ENCODE measurements around the gene GRK5.
"Not testable (repeated sequence)": the region's sequence is repeated elsewhere in the genome, so short reads cannot be mapped to it uniquely, and the experiment has no call there.

GRK5 gene

GRCh38 chr10:119270762-119271366 lies 63.5 kb downstream of the GRK5 start:
- Histone ChIP-seq H3K4me3 (peak overlapping the region in 1 of 2 donors; percentile 7), H3K36me3 (no peaks in the 10 kb centered on the region), H3K4me1 (peaks cover 5 to 62% (median 39%) of the 10 kb centered on the region in 4 donors), H3K9me3 (no peaks in the 10 kb centered on the region), H3K27ac (peak overlapping the region; percentile 23 to 53), H3K27me3 (no peaks in the 10 kb centered on the region)
- intact Hi-C loops (cut with DNase I; ENCODE audit: low total_unique reads), result no loop called here
- peak; percentile 72 to 86 for DNase-seq
- no peak for TF ChIP-seq CTCF (IDR thresholded peaks at IDR 0.05)

GRCh38 chr10:119272338-119272734 lies 65.0 kb downstream of the GRK5 start:
- intact Hi-C loops (cut with DNase I; ENCODE audit: low total_unique reads); H3K9me3 ChIP-seq; H3K27me3 ChIP-seq; DNase-seq; H3K4me3 ChIP-seq; H3K36me3 ChIP-seq: not testable (repeated sequence)
- Histone ChIP-seq H3K4me1 (peaks cover 5 to 69% (median 39%) of the 10 kb centered on the region in 4 donors), H3K27ac (peak overlapping the region; percentile 28 to 53)

- Histone ChIP-seq H3K4me3 (no peak overlapping the region), H3K36me3 (no peaks in the 10 kb centered on the region), H3K27ac (peak overlapping the region; percentile 28 to 53), H3K27me3 (no peaks in the 10 kb centered on the region), H3K9me3 (no peaks in the 10 kb centered on the region), H3K4me1 (peaks cover 5 to 69% (median 39%) of the 10 kb centered on the region in 4 donors)
- DNase-seq, result no peak
- TF ChIP-seq CTCF (IDR thresholded peaks at IDR 0.05), result no peak
- intact Hi-C loops (cut with DNase I; ENCODE audit: low total_unique reads), result no loop called here
These were observed 65.4 kb downstream of the GRK5 start for GRCh38 chr10:119272736-119273135.

- Histone ChIP-seq H3K27ac (peak overlapping the region in 1 of 2 donors; percentile 53), H3K27me3 (no peaks in the 10 kb centered on the region), H3K9me3 (no peaks in the 10 kb centered on the region), H3K4me1 (peaks cover 5 to 70% (median 39%) of the 10 kb centered on the region in 4 donors), H3K4me3 (no peak overlapping the region), H3K36me3 (no peaks in the 10 kb centered on the region)
- no peak for TF ChIP-seq CTCF (IDR thresholded peaks at IDR 0.05)
- DNase-seq, result no peak
- intact Hi-C loops (cut with DNase I; ENCODE audit: low total_unique reads), result no loop called here
These were observed 66.0 kb downstream of the GRK5 start for GRCh38 chr10:119273413-119273812.

- no peaks in the 10 kb centered on the region for H3K27me3 ChIP-seq
- H3K36me3 ChIP-seq, result no peaks in the 10 kb centered on the region
- TF ChIP-seq CTCF (IDR thresholded peaks at IDR 0.05), result no peak
- DNase-seq, result no peak
- peaks cover 5 to 81% (median 42%) of the 10 kb centered on the region in 4 donors for H3K4me1 ChIP-seq
- H3K9me3 ChIP-seq, result no peaks in the 10 kb centered on the region
- intact Hi-C loops (cut with DNase I; ENCODE audit: low total_unique reads), result no loop called here
- H3K27ac ChIP-seq, result peak overlapping the region; percentile 20 to 63
- no peak overlapping the region for H3K4me3 ChIP-seq
These were observed 67.2 kb downstream of the GRK5 start for GRCh38 chr10:119274519-119275045.

- TF ChIP-seq CTCF (IDR thresholded peaks at IDR 0.05), result no peak
- Histone ChIP-seq H3K9me3 (no peaks in the 10 kb centered on the region), H3K27me3 (no peaks in the 10 kb centered on the region), H3K27ac (peak overlapping the region; percentile 45 to 63), H3K36me3 (no peaks in the 10 kb centered on the region), H3K4me3 (no peak overlapping the region), H3K4me1 (peaks cover 5 to 82% (median 44%) of the 10 kb centered on the region in 4 donors)
- DNase-seq, result no peak
- intact Hi-C loops (cut with DNase I; ENCODE audit: low total_unique reads), result no loop called here
These were observed 67.7 kb downstream of the GRK5 start for GRCh38 chr10:119275085-119275484.

GRCh38 chr10:119276194-119276593 lies 68.8 kb downstream of the GRK5 start:
- H3K27me3 ChIP-seq; DNase-seq; H3K36me3 ChIP-seq; H3K9me3 ChIP-seq; intact Hi-C loops (cut with DNase I; ENCODE audit: low total_unique reads); H3K4me3 ChIP-seq: not testable (repeated sequence)
- Histone ChIP-seq H3K27ac (peak overlapping the region in 1 of 2 donors; percentile 63), H3K4me1 (peaks cover 0 to 82% (median 42%) of the 10 kb centered on the region in 4 donors)

All from tibial artery (tissue), 4 donors.